ENCODE measurements around the gene ZNF783.
"Not testable (repeated sequence)": the region's sequence is repeated elsewhere in the genome, so short reads cannot be mapped to it uniquely, and the experiment has no call there.

ZNF783 gene

GRCh38 chr7:149252378-149252777 is 9.6 kb upstream of the ZNF783 start:
- Histone ChIP-seq H3K9me3 (ENCODE audit: control insufficient read depth, insufficient read depth, low read length) (no peaks in the 10 kb centered on the region), H3K36me3 (ENCODE audit: insufficient read depth, low read length) (peaks cover 15% of the 10 kb centered on the region), H3K9ac (ENCODE audit: low read depth, low read length) (no peak overlapping the region), H3K4me1 (ENCODE audit: insufficient read depth, low read length) (no peaks in the 10 kb centered on the region)

GRCh38 chr7:149253665-149254064 is 8.3 kb upstream of the ZNF783 start:
- H3K9me3 ChIP-seq (ENCODE audit: control insufficient read depth, insufficient read depth, low read length): no peaks in the 10 kb centered on the region
- no peak overlapping the region for H3K9ac ChIP-seq (ENCODE audit: low read depth, low read length)
- H3K4me1 ChIP-seq (ENCODE audit: insufficient read depth, low read length): no peaks in the 10 kb centered on the region
- peaks cover 15% of the 10 kb centered on the region for H3K36me3 ChIP-seq (ENCODE audit: insufficient read depth, low read length)

GRCh38 chr7:149254181-149254858 is 7.7 kb upstream of the ZNF783 start:
- Histone ChIP-seq H3K9ac (ENCODE audit: low read depth, low read length) (no peak overlapping the region), H3K9me3 (ENCODE audit: control insufficient read depth, insufficient read depth, low read length) (no peaks in the 10 kb centered on the region), H3K36me3 (ENCODE audit: insufficient read depth, low read length) (peaks cover 15% of the 10 kb centered on the region), H3K4me1 (ENCODE audit: insufficient read depth, low read length) (no peaks in the 10 kb centered on the region)

GRCh38 chr7:149255174-149255573 is 6.8 kb upstream of the ZNF783 start:
- H3K9ac ChIP-seq (ENCODE audit: low read depth, low read length): no peak overlapping the region
- no peaks in the 10 kb centered on the region for H3K9me3 ChIP-seq (ENCODE audit: control insufficient read depth, insufficient read depth, low read length)
- H3K4me1 ChIP-seq (ENCODE audit: insufficient read depth, low read length): no peaks in the 10 kb centered on the region
- peaks cover 15% of the 10 kb centered on the region for H3K36me3 ChIP-seq (ENCODE audit: insufficient read depth, low read length)

- Histone ChIP-seq H3K9me3 (ENCODE audit: control insufficient read depth, insufficient read depth, low read length) (no peaks in the 10 kb centered on the region), H3K9ac (ENCODE audit: low read depth, low read length) (no peak overlapping the region), H3K4me1 (ENCODE audit: insufficient read depth, low read length) (no peaks in the 10 kb centered on the region), H3K36me3 (ENCODE audit: insufficient read depth, low read length) (peaks cover 15% of the 10 kb centered on the region)
Measured at GRCh38 chr7:149256568-149256967, 5.4 kb upstream of the ZNF783 start.

- Histone ChIP-seq H3K36me3 (ENCODE audit: insufficient read depth, low read length) (peaks cover 15% of the 10 kb centered on the region), H3K4me1 (ENCODE audit: insufficient read depth, low read length) (no peaks in the 10 kb centered on the region), H3K9ac (ENCODE audit: low read depth, low read length) (no peak overlapping the region), H3K9me3 (ENCODE audit: control insufficient read depth, insufficient read depth, low read length) (no peaks in the 10 kb centered on the region)
Measured at GRCh38 chr7:149257146-149257545, 4.8 kb upstream of the ZNF783 start.

- H3K36me3 ChIP-seq (ENCODE audit: insufficient read depth, low read length): peaks cover 3% of the 10 kb centered on the region; the same call in 1 of the 2 replicates
- no peaks in the 10 kb centered on the region for H3K4me1 ChIP-seq (ENCODE audit: insufficient read depth, low read length)
- H3K9me3 ChIP-seq (ENCODE audit: control insufficient read depth, insufficient read depth, low read length): no peaks in the 10 kb centered on the region
- H3K9ac ChIP-seq (ENCODE audit: low read depth, low read length): peak overlapping the region; percentile 95
Measured at GRCh38 chr7:149261316-149261828, 624 bp upstream of the ZNF783 start.

- H3K4me1 ChIP-seq (ENCODE audit: insufficient read depth, low read length): no peaks in the 10 kb centered on the region
- H3K9me3 ChIP-seq (ENCODE audit: control insufficient read depth, insufficient read depth, low read length): no peaks in the 10 kb centered on the region
- no peak overlapping the region for H3K9ac ChIP-seq (ENCODE audit: low read depth, low read length)
- peaks cover 3% of the 10 kb centered on the region; the same call in 1 of the 2 replicates for H3K36me3 ChIP-seq (ENCODE audit: insufficient read depth, low read length)
Measured at GRCh38 chr7:149266451-149266850, 4.5 kb downstream of the ZNF783 start.

- Histone ChIP-seq H3K36me3 (ENCODE audit: insufficient read depth, low read length) (peaks cover 3% of the 10 kb centered on the region; the same call in 1 of the 2 replicates), H3K4me1 (ENCODE audit: insufficient read depth, low read length) (no peaks in the 10 kb centered on the region), H3K9ac (ENCODE audit: low read depth, low read length) (no peak overlapping the region), H3K9me3 (ENCODE audit: control insufficient read depth, insufficient read depth, low read length) (no peaks in the 10 kb centered on the region)
Measured at GRCh38 chr7:149267733-149268132, 5.7 kb downstream of the ZNF783 start.

GRCh38 chr7:149274424-149274823 is 12.4 kb downstream of the ZNF783 start:
- H3K9ac ChIP-seq (ENCODE audit: low read depth, low read length); H3K36me3 ChIP-seq (ENCODE audit: insufficient read depth, low read length); H3K9me3 ChIP-seq (ENCODE audit: control insufficient read depth, insufficient read depth, low read length); H3K4me1 ChIP-seq (ENCODE audit: insufficient read depth, low read length): not testable (repeated sequence)

- H3K9ac ChIP-seq (ENCODE audit: low read depth, low read length): no peak overlapping the region
- H3K36me3 ChIP-seq (ENCODE audit: insufficient read depth, low read length): no peaks in the 10 kb centered on the region; the same call in 1 of the 2 replicates
- no peaks in the 10 kb centered on the region for H3K4me1 ChIP-seq (ENCODE audit: insufficient read depth, low read length)
- no peaks in the 10 kb centered on the region for H3K9me3 ChIP-seq (ENCODE audit: control insufficient read depth, insufficient read depth, low read length)
Measured at GRCh38 chr7:149277871-149278270, 15.9 kb downstream of the ZNF783 start.

- Histone ChIP-seq H3K36me3 (ENCODE audit: insufficient read depth, low read length) (no peaks in the 10 kb centered on the region; the same call in 1 of the 2 replicates), H3K4me1 (ENCODE audit: insufficient read depth, low read length) (no peaks in the 10 kb centered on the region), H3K9ac (ENCODE audit: low read depth, low read length) (no peak overlapping the region), H3K9me3 (ENCODE audit: control insufficient read depth, insufficient read depth, low read length) (no peaks in the 10 kb centered on the region)
Measured at GRCh38 chr7:149278396-149278795, 16.4 kb downstream of the ZNF783 start.

- Histone ChIP-seq H3K36me3 (ENCODE audit: insufficient read depth, low read length) (no peaks in the 10 kb centered on the region; the same call in 1 of the 2 replicates), H3K4me1 (ENCODE audit: insufficient read depth, low read length) (no peaks in the 10 kb centered on the region), H3K9me3 (ENCODE audit: control insufficient read depth, insufficient read depth, low read length) (no peaks in the 10 kb centered on the region), H3K9ac (ENCODE audit: low read depth, low read length) (no peak overlapping the region)
Measured at GRCh38 chr7:149279111-149279743, 17.2 kb downstream of the ZNF783 start.

- Histone ChIP-seq H3K9ac (ENCODE audit: low read depth, low read length) (no peak overlapping the region), H3K9me3 (ENCODE audit: control insufficient read depth, insufficient read depth, low read length) (no peaks in the 10 kb centered on the region), H3K36me3 (ENCODE audit: insufficient read depth, low read length) (no peaks in the 10 kb centered on the region; the same call in 1 of the 2 replicates), H3K4me1 (ENCODE audit: insufficient read depth, low read length) (no peaks in the 10 kb centered on the region)
Measured at GRCh38 chr7:149280151-149280550, 18.2 kb downstream of the ZNF783 start.

Measured in ES-I3 (cell line).